NCI-H1436 (cell line): ENCODE results near the gene GTSE1.
A peak's percentile ranks its signal among the peaks of the same experiment; 100 is the strongest.

ENCODE experiments used
- DNase-seq: peaks from one replicate; lab custom pipeline; 2025; lab: John Stamatoyannopoulos, UW

Gene GTSE1

GRCh38 chr22:46351767-46352166, 55.1 kb downstream of the GTSE1 start:
- no peak for DNase-seq

DNA sequence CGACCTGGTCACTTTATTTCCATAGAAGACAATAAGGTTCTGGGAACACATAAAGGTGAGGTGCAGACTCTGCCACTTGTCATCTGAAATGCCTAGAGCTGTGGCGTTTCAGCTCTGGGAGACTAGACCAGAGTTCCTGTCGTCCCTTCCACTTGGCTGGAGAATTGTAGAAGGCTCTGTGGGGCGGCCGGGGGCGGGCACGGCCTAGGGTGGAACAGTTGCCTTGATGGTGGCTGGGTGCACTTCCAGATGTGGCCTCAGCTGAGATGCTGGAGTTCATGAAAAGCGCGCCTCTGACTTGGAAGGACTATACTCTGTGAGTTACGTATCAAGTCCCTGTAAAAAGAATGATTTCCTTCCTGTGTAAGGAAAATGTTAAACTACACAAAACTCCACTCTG, 55.6 kb downstream of the GTSE1 start:
- DNase-seq, result no peak

DNA sequence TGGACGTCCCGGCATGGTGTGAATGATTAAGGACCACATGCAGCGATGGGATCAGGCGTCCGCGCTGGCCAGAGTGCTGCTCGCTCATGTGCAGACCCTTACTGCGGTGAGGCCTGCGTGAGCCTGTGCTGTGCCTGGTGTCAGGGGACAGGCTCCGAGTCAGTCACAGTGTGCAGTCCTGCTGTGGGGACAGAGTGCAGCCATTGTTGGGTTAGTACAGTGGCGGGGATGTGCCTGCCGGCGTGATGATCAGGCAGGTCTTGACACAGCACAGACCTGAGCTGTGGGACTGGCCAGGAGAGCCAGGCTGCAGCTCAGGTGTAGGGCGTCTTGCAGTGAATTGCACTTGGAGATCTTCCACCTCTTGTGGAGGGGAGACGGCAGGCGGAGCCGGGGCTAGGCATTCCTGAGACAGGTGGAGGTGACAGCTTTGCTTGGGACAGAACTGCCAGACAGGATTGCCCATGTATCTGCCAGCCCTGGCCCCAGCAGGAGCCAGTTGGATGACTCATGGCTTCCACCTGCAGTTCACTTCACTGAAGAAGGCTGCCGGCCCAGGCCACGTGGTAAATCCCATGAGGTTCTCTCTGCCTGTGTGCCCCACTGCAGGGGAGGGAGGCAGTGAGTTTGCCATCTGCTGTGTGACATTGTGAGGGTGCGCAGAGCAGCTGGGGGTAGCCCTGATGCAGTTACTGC, 56.2 kb downstream of the GTSE1 start:
- DNase-seq, result peak; percentile 62

DNA sequence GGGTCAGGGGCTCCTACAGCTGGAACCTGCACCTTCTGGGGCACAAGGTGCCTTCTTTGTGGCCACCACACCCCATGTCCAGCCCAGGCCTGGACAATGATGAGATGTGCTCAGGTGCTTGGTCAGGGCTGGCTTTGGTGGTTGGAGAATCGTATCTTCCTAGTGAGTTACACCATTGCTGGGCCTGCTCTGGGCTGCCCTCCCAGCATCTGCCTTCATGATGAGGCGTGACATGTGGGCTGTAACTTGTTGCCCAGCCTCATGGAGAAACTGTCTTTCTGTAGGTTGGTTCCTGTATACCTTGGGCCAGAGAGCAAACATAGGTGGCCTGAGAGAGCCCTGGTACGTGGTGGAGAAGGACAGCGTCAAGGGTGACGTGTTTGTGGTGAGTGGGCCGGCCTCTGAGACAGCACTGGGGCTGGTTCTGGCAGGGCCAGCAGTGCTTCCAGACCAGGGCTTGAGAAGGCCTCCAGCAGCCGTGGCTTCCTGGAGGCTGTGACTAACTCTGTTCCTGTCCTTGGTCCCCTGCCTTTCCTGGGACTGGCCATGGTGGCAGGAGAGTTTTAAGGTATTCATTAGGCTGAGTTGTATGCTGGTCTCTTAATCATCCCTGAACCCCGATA, 56.9 kb downstream of the GTSE1 start:
- DNase-seq, result no peak

DNA sequence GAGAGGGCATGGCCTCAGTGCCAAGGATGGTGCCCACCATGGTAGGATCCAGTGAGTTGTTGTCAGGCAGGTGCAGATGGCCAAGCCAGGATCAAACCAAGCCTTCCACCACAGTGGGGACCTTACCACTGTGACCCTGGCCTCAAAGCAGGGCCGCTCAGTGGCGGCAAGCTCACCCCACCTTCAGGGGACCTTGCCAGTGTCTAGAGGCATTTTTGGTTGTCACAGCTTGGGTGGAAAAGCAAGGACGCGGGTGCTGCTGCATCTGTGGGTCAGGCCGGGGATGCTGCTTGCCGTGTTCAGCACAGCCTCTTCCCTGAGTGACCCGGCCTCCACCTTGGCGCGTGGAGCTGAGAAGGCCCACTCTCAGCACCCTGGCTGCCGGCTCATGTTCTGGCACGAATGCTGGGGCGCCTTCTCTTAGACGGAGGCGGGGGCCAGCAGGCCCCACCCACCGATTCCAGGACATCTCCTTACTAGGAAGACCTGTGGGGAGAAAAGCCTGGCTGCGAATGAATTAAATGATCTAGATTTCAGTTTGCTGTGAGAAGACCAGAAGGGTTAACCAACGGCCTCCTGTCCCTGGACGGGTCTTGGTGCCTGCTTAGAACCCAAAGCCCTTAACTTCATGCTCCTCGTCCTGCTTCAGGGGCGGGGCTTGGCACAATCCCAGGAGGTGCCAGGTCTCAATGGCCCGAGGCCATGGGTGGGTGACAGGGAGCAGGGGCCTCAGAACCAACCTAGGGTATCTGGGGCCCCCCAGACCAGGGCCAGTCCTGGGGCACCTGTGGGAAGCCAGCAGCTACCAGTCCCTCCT, 57.7 kb downstream of the GTSE1 start:
- DNase-seq, result no peak

GRCh38 chr22:46354993-46355305, 58.3 kb downstream of the GTSE1 start:
- no peak for DNase-seq

DNA sequence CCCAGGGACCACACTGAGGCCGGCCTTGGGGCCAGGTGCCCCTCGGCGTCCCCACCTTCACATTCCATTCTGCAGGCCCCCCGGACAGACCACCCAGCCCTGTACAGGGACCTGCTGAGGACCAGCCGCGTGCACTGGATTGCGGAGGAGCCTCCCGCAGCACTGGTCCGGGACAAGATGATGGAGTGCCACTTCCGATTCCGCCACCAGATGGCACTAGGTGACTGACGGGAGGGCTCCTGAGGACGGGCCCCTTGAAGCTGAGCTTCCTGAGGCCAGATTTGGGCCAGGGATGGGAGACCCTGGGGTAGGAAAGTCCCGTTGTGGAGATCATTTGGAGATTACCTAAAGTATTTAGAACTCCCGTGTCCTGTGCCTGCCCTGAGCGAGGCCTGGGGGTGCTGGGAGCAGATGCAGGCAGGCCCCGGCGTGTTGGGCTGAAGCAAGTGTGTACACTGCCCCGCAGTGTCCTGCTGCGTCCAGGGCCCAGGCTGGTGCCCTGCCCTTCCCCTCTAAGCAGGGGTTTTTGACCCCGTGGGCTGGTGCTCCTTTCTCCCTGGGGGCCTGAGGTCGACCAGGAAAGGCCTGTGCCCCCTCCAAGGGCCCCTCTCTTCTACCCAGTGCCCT, 58.8 kb downstream of the GTSE1 start:
- DNase-seq, result peak; percentile 42

DNA sequence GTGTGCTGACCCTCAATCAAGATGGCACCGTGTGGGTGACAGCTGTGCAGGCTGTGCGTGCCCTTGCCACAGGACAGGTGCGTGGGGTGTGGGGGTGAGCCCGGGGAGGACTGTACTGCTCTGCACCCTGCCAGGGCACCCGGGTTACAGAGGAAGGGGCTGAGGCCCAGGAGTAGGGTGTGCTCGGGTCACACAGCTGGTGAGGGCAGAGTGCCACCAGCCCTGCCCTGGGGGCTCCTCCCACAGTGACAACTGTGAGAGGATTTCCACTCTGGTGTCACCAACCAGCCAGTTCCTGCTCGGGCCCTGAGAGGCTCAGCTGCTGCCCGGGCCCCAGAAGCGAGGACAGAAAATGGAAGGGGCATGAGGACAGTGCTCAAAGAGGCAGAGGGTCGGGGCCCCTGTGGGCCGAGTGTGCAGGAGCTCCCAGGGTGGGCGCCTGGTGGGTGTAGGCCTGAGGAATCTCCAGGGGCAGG, 59.4 kb downstream of the GTSE1 start:
- no peak for DNase-seq

GRCh38 chr22:46356496-46357480, 60.1 kb downstream of the GTSE1 start:
- no peak for DNase-seq

GRCh38 chr22:46357711-46358520, 61.2 kb downstream of the GTSE1 start:
- no peak for DNase-seq

DNA sequence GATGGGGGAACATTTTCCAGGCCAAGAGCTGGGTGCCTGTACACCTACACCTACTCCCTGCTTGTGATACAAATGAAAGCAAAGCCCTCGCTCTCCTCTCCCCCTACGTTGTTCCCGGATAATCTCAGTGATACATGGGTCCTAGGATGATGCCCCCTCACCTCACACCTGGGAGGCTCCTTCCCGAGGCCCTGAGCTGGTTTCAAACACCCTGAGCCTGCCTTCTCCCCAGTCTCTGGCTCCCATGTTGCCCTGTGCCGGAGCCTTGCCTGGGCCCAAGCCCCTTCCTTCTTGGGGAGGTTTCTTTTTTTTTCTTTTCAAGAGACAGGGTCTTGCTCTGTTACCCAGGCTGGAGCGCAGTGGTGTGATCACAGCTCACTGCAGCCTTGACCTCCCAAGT, 62.1 kb downstream of the GTSE1 start:
- no peak for DNase-seq

GRCh38 chr22:46359362-46359761, 62.7 kb downstream of the GTSE1 start:
- no peak for DNase-seq

DNA sequence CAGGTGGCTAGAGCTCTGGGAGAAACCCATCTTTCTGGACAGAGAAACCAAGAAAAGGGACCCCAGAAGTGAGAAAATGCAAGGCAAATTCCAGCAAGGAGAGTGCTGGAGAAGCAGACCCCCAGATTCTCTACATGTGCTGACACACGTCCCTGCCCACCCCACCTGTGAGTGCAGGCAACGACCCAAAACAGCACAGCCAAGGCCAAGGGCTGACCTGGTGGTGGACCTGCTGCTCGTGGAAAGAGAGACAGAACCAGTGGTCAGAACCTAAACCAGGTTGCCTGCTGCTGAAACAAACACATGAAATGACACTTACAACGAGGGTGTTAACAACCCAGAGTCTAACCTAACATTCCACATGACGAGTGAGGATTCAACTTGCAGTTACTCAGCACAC, 63.4 kb downstream of the GTSE1 start:
- no peak for DNase-seq

DNA sequence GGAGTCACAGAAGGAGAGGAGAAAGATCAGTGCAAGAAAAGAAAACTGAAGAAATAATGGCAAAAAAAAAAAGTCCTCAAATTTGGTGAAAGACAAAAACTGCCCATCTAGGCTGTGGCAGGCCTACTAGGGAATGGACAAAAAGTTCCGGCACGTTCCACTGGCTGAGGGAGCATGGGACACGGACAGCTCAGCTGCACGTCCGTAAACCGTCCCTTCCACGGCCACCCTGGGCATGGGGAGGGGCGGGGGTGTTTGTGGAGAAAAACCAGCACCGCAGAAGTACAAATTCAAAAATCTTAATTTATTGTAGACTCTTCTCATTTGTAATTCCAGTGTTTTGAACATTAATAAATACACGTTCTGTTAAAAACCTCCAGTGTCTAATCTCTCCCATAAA, 64.2 kb downstream of the GTSE1 start:
- no peak for DNase-seq

DNA sequence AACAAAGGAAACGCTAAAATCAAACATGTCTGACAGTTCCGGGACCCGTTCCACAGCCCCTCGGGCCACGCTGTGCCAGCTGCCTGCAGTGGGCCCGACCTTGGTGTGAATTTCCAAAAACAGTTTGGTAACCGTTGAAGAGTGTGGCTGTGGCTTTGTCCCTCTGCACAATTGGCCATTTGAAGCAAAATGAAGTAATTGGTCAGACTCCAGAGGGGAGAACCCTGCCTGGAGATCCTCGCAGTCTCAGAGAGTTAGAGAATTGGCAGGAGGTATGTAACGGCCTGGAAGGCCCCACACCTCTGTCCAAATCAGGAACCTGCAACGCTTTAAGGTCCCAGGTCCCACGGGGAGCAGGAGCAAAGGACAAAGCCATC, 65.1 kb downstream of the GTSE1 start:
- DNase-seq, result no peak

GRCh38 chr22:46362203-46362933, 65.7 kb downstream of the GTSE1 start:
- no peak for DNase-seq

GRCh38 chr22:46362934-46363515, 66.4 kb downstream of the GTSE1 start:
- no peak for DNase-seq

- DNase-seq, result no peak
These were observed 67.1 kb downstream of the GTSE1 start for GRCh38 chr22:46363611-46364321.
